GM20431 (cell line): Measurements from ENCODE around the gene PCDHA11.
"Not testable (repeated sequence)": the region's sequence is repeated elsewhere in the genome, so short reads cannot be mapped to it uniquely, and the experiment has no call there.

Experiments used
- in situ Hi-C: fragments of 300-500 bp; cut with MseI, MboI; formaldehyde crosslinking; loops from one replicate; pipeline ENCODE4 v1.15.0; 2020; ENCODE audit warnings: low sequenced_read_pairs; ENCODE audit not compliant: unreplicated experiment

PCDHA11 gene

GRCh38 chr5:140868721-140869554 is at the start of gene PCDHA11:
Gene PCDHA11, plus strand, starts transcription at chr5:140868957. Its CDS starts 147 bp downstream, at chr5:140869104.
- in situ Hi-C loops = no loop called here

- in situ Hi-C loops = no loop called here
Measured at GRCh38 chr5:140821375-140822280, 47.1 kb upstream of the PCDHA11 start, which contains the start of gene PCDHA5. Gene PCDHA5, plus strand, starts transcription at chr5:140821613.

GRCh38 chr5:140822281-140822629 is 46.5 kb upstream of the PCDHA11 start:
- in situ Hi-C loops = no loop called here

GRCh38 chr5:140822969-140823368 is 45.8 kb upstream of the PCDHA11 start:
- in situ Hi-C loops = not testable (repeated sequence)

GRCh38 chr5:140823475-140823874 is 45.3 kb upstream of the PCDHA11 start:
- in situ Hi-C loops = no loop called here

GRCh38 chr5:140827704-140828361 is 40.9 kb upstream of the PCDHA11 start, which contains the start of gene PCDHA6:
Gene PCDHA6, plus strand, starts transcription at chr5:140827960. Its CDS starts 132 bp downstream, at chr5:140828092.
- in situ Hi-C loops = no loop called here

- in situ Hi-C loops = no loop called here
Measured at GRCh38 chr5:140828362-140828737, 40.4 kb upstream of the PCDHA11 start.

GRCh38 chr5:140829511-140830501 is 39.0 kb upstream of the PCDHA11 start:
- in situ Hi-C loops = not testable (repeated sequence)

- in situ Hi-C loops = no loop called here
Measured at GRCh38 chr5:140833993-140834392, 34.8 kb upstream of the PCDHA11 start, which contains the start of gene PCDHA7. Gene PCDHA7, plus strand, starts transcription at chr5:140834269. Its CDS starts 115 bp downstream, at chr5:140834384.

- in situ Hi-C loops = not testable (repeated sequence)
Measured at GRCh38 chr5:140834439-140835008, 34.2 kb upstream of the PCDHA11 start.

- in situ Hi-C loops = no loop called here
Measured at GRCh38 chr5:140835622-140836510, 32.9 kb upstream of the PCDHA11 start.

- in situ Hi-C loops = no loop called here
Measured at GRCh38 chr5:140840978-140841962, 27.5 kb upstream of the PCDHA11 start, which contains the start of gene PCDHA8. Gene PCDHA8, plus strand, starts transcription at chr5:140841187. Its CDS starts 135 bp downstream, at chr5:140841322.

- in situ Hi-C loops = no loop called here
Measured at GRCh38 chr5:140842798-140843733, 25.7 kb upstream of the PCDHA11 start.

- in situ Hi-C loops = not testable (repeated sequence)
Measured at GRCh38 chr5:140848139-140849102, 20.3 kb upstream of the PCDHA11 start, which contains the start of gene PCDHA9. Gene PCDHA9, plus strand, starts transcription at chr5:140848382. Its CDS starts 114 bp downstream, at chr5:140848496.
